Osteocyte (in vitro differentiated cells): Measurements from ENCODE around the gene PITPNC1. TPM values are rescaled to one million over a fixed set of nuclear protein-coding genes. Genes with fewer than 3 reads are reported as not detected.

Experiments used
- DNase-seq: peaks from one replicate; pipeline ENCODE4 v3.0.0; 2021; ENCODE audit warnings: mixed read lengths; ENCODE audit not compliant: unreplicated experiment; ENCODE audit errors: extremely low spot score
- H3K27ac Mint-ChIP-seq: one replicate; pipeline ENCODE4 v1.8.0; 2021; ENCODE audit warnings: mild to moderate bottlenecking, mixed read lengths; ENCODE audit not compliant: unreplicated experiment
- H3K27me3 Mint-ChIP-seq: one replicate; pipeline ENCODE4 v1.8.0; 2021; ENCODE audit warnings: mixed read lengths; ENCODE audit not compliant: unreplicated experiment
- H3K36me3 Mint-ChIP-seq: one replicate; pipeline ENCODE4 v1.8.0; 2021; ENCODE audit warnings: mixed read lengths; ENCODE audit not compliant: unreplicated experiment
- H3K4me1 Mint-ChIP-seq: one replicate; pipeline ENCODE4 v1.8.0; 2021; ENCODE audit warnings: mixed read lengths; ENCODE audit not compliant: unreplicated experiment
- H3K4me3 Mint-ChIP-seq: one replicate; pipeline ENCODE4 v1.8.0; 2021; ENCODE audit warnings: mild to moderate bottlenecking, moderate library complexity, mixed read lengths; ENCODE audit not compliant: unreplicated experiment
- H3K9me3 Mint-ChIP-seq: one replicate; pipeline ENCODE4 v1.8.0; 2021; ENCODE audit warnings: mixed read lengths; ENCODE audit not compliant: unreplicated experiment
- CTCF ChIP-seq: fragments of 200-600 bp; sonication (generic); IDR thresholded peaks from 2 replicates; pipeline ENCODE4 v1.5.0; 2021; ENCODE audit warnings: antibody characterized with exemption, mild to moderate bottlenecking, moderate library complexity
- total RNA-seq: library from RNA; stranded (reverse); gene quantifications from 2 replicates; pipeline ENCODE4 v1.2.1, GENCODE V29; 2021

The PITPNC1 gene
- total RNA-seq, 1 donor from 2014 or later: 18.0 TPM

GRCh38 chr17:67392111-67392510, 15.0 kb downstream of the PITPNC1 start:
- H3K4me3 Mint-ChIP-seq: no peak overlapping the region

GRCh38 chr17:67393809-67394397, 16.8 kb downstream of the PITPNC1 start:
- H3K9me3 Mint-ChIP-seq: no peaks in the 10 kb centered on the region
- no peak for DNase-seq
- H3K27me3 Mint-ChIP-seq: no peaks in the 10 kb centered on the region
- H3K36me3 Mint-ChIP-seq: peaks cover 8% of the 10 kb centered on the region
- H3K27ac Mint-ChIP-seq: no peak overlapping the region
- peaks cover 16% of the 10 kb centered on the region for H3K4me1 Mint-ChIP-seq
- no peak overlapping the region for H3K4me3 Mint-ChIP-seq
- no peak for TF ChIP-seq CTCF

More at GRCh38 chr17:67392111-67392510, 15.0 kb downstream of the PITPNC1 start:
- H3K4me1 Mint-ChIP-seq: peaks cover 16% of the 10 kb centered on the region
- TF ChIP-seq CTCF: no peak
- H3K36me3 Mint-ChIP-seq: peaks cover 3% of the 10 kb centered on the region
- DNase-seq: no peak
- no peak overlapping the region for H3K27ac Mint-ChIP-seq
- H3K9me3 Mint-ChIP-seq: no peaks in the 10 kb centered on the region
- no peaks in the 10 kb centered on the region for H3K27me3 Mint-ChIP-seq

GRCh38 chr17:67399676-67400075, 22.6 kb downstream of the PITPNC1 start:
- no peak for DNase-seq
- Mint-ChIP-seq H3K4me3 (no peak overlapping the region), H3K9me3 (no peaks in the 10 kb centered on the region), H3K27me3 (no peaks in the 10 kb centered on the region), H3K27ac (no peak overlapping the region), H3K36me3 (peaks cover 5% of the 10 kb centered on the region), H3K4me1 (peaks cover 12% of the 10 kb centered on the region)
- TF ChIP-seq CTCF: no peak

GRCh38 chr17:67400193-67400592, 23.1 kb downstream of the PITPNC1 start:
- Mint-ChIP-seq H3K36me3 (peaks cover 5% of the 10 kb centered on the region), H3K4me1 (peaks cover 12% of the 10 kb centered on the region), H3K27ac (peak overlapping the region; percentile 42), H3K9me3 (no peaks in the 10 kb centered on the region), H3K4me3 (no peak overlapping the region), H3K27me3 (no peaks in the 10 kb centered on the region)
- TF ChIP-seq CTCF: no peak
- DNase-seq: no peak

GRCh38 chr17:67401106-67401505, 24.0 kb downstream of the PITPNC1 start:
- H3K27ac Mint-ChIP-seq: no peak overlapping the region
- H3K9me3 Mint-ChIP-seq: no peaks in the 10 kb centered on the region
- no peak for TF ChIP-seq CTCF
- no peak for DNase-seq
- no peak overlapping the region for H3K4me3 Mint-ChIP-seq
- H3K27me3 Mint-ChIP-seq: no peaks in the 10 kb centered on the region
- peaks cover 5% of the 10 kb centered on the region for H3K36me3 Mint-ChIP-seq
- peaks cover 12% of the 10 kb centered on the region for H3K4me1 Mint-ChIP-seq
